22Rv1 (cell line): Measurements from ENCODE around the gene DGKB.

Experiments
- H3K27ac ChIP-seq: fragments of 450-650 bp; 2 replicates; pipeline ENCODE4 v1.5.1; 2017
- CTCF ChIP-seq: fragments of 450-650 bp; IDR thresholded peaks from 2 replicates; pipeline ENCODE4 v1.5.1; 2017; ENCODE audit warnings: mild to moderate bottlenecking
- ZFX ChIP-seq: fragments of 450-650 bp; IDR thresholded peaks from 2 replicates; pipeline ENCODE4 v1.6.1; 2017; ENCODE audit warnings: antibody characterized with exemption, borderline replicate concordance

Gene DGKB

GRCh38 chr7:14207138-14207537 lies 695.4 kb downstream of the DGKB start:
- TF ChIP-seq CTCF: no peak
- no peak for TF ChIP-seq ZFX
- no peak overlapping the region for H3K27ac ChIP-seq

- TF ChIP-seq ZFX: no peak
- TF ChIP-seq CTCF: no peak
- no peak overlapping the region for H3K27ac ChIP-seq
These were observed 696.4 kb downstream of the DGKB start for GRCh38 chr7:14206121-14206520.

GRCh38 chr7:14201353-14201752 lies 701.2 kb downstream of the DGKB start:
- TF ChIP-seq ZFX (no peak), CTCF (no peak)
- no peak overlapping the region for H3K27ac ChIP-seq

GRCh38 chr7:14199336-14199735 lies 703.2 kb downstream of the DGKB start:
- TF ChIP-seq CTCF (no peak), ZFX (no peak)
- H3K27ac ChIP-seq: no peak overlapping the region

GRCh38 chr7:14197280-14197679 lies 705.3 kb downstream of the DGKB start:
- TF ChIP-seq CTCF (no peak), ZFX (no peak)
- H3K27ac ChIP-seq: no peak overlapping the region

GRCh38 chr7:14196555-14196954 lies 706.0 kb downstream of the DGKB start:
- no peak overlapping the region for H3K27ac ChIP-seq
- TF ChIP-seq ZFX (no peak), CTCF (no peak)

- H3K27ac ChIP-seq: no peak overlapping the region
- no peak for TF ChIP-seq ZFX
- no peak for TF ChIP-seq CTCF
These were observed 706.7 kb downstream of the DGKB start for GRCh38 chr7:14195871-14196270.
